ENCODE results near the gene ZNF18. TPM values are rescaled to one million over a fixed set of nuclear protein-coding genes. Genes with fewer than 3 reads are reported as not detected.

ZNF18 gene
- total and polyA plus RNA-seq, 2 donors (not counting 3 experiments of a cell fraction or from before 2014, with no cell fraction given): 2.3 to 5.8 TPM

- FAIRE-seq: peak; percentile 42
Observed at GRCh38 chr17:11997972-11998233, 628 bp upstream of the ZNF18 start.

More at GRCh38 chr17:11997972-11998233, 628 bp upstream of the ZNF18 start:
- Histone ChIP-seq H3K79me2 (ENCODE audit: control insufficient read depth, insufficient read depth, low read length) (no peaks in the 10 kb centered on the region), H3K9me1 (replicated peaks; ENCODE audit: control insufficient read depth, extremely low read depth, insufficient read depth, low read length) (no peaks in the 10 kb centered on the region), H3K36me3 (ENCODE audit: control insufficient read depth in 2 of 2, extremely low read depth in 1 of 2, insufficient read depth in 2 of 2, low read length in 2 of 2) (no peaks in the 10 kb centered on the region), H3K4me3 (replicated peaks in 1 of 3; ENCODE audit: insufficient read depth in 1 of 3, low read depth in 1 of 3, low read length in 3 of 3) (peak overlapping the region; percentile 39 to 91 (median 64)), H2AFZ (ENCODE audit: low read depth, low read length) (peak overlapping the region; percentile 90), H4K20me1 (replicated peaks; ENCODE audit: control insufficient read depth, extremely low read depth, insufficient read depth, low read length) (no peaks in the 10 kb centered on the region), H3K27me3 (ENCODE audit: control insufficient read depth in 2 of 2, insufficient read depth in 2 of 2, low read length in 2 of 2) (peaks cover 0 to 2% of the 10 kb centered on the region in 2 experiments), H3K4me1 (ENCODE audit: control insufficient read depth, extremely low read depth, insufficient read depth, low read length) (peaks cover 3% of the 10 kb centered on the region), H3K4me2 (ENCODE audit: insufficient read depth, low read length) (peak overlapping the region; percentile 85), H3K9ac (replicated peaks; ENCODE audit: extremely low read depth, insufficient read depth, low read length) (peak overlapping the region; percentile 74), H3K27ac (ENCODE audit: insufficient read depth, low read depth, low read length) (no peak overlapping the region), H3K9me3 (replicated peaks; ENCODE audit: control insufficient read depth, insufficient read depth, low read length) (no peaks in the 10 kb centered on the region)
- dilution Hi-C loops (cut with MboI; ENCODE audit: extremely low pct_ligation_motif_present, low sequenced_read_pairs): no loop called here
- no TSS peak for BruUV-seq (replicated peaks)
- DNase-seq (ENCODE audit: low read depth, low spot score): no peak
- TF ChIP-seq POLR2AphosphoS5 (IDR thresholded peaks at IDR 0.05; ENCODE audit: insufficient read depth, low read depth, low read length): no peak
- TF ChIP-seq GATA2 (IDR thresholded peaks at IDR 0.05; ENCODE audit: insufficient read depth, insufficient read length, low read depth, low read length): no peak
- TF ChIP-seq, protein P1, sequence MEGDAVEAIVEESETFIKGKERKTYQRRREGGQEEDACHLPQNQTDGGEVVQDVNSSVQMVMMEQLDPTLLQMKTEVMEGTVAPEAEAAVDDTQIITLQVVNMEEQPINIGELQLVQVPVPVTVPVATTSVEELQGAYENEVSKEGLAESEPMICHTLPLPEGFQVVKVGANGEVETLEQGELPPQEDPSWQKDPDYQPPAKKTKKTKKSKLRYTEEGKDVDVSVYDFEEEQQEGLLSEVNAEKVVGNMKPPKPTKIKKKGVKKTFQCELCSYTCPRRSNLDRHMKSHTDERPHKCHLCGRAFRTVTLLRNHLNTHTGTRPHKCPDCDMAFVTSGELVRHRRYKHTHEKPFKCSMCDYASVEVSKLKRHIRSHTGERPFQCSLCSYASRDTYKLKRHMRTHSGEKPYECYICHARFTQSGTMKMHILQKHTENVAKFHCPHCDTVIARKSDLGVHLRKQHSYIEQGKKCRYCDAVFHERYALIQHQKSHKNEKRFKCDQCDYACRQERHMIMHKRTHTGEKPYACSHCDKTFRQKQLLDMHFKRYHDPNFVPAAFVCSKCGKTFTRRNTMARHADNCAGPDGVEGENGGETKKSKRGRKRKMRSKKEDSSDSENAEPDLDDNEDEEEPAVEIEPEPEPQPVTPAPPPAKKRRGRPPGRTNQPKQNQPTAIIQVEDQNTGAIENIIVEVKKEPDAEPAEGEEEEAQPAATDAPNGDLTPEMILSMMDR (IDR thresholded peaks at IDR 0.05; ENCODE audit: extremely low read depth in 1 of 2, insufficient read depth in 1 of 2, low read depth in 1 of 2, low read length in 2 of 2): no peak
- TF ChIP-seq FOS (IDR thresholded peaks at IDR 0.05; ENCODE audit: borderline replicate concordance, insufficient read depth, low read length): no peak
- no peak for TF ChIP-seq JUN (IDR thresholded peaks at IDR 0.05; ENCODE audit: borderline replicate concordance, insufficient read depth, insufficient read length, low read depth)
- no peak for TF ChIP-seq POLR2A (IDR thresholded peaks at IDR 0.05; ENCODE audit: low read depth, low read length)
- TF ChIP-seq MYC (IDR thresholded peaks at IDR 0.05; ENCODE audit: low read depth, low read length): no peak
- TF ChIP-seq, protein P2, sequence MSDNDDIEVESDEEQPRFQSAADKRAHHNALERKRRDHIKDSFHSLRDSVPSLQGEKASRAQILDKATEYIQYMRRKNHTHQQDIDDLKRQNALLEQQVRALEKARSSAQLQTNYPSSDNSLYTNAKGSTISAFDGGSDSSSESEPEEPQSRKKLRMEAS (IDR thresholded peaks at IDR 0.05; ENCODE audit: insufficient read depth, insufficient read length): no peak
- TF ChIP-seq EZH2 (IDR thresholded peaks at IDR 0.05; ENCODE audit: borderline replicate concordance, low read depth, low read length, severe bottlenecking): no peak
- CTCF ChIA-PET: interaction anchor here (1.0 to 2.7 kb wide), 8 partner anchors 9 to 1268 kb away, joined by 3 to 22 read pairs (median 8); partner anchors contain the start of genes MAP2K4 and TMEM220
- POLR2A ChIA-PET: interaction anchor here (0.7 to 3.3 kb wide), 3 partner anchors 9 to 25 kb away, joined by 3 to 44 read pairs (median 8); partner anchors contain the start of gene MAP2K4
- intact Hi-C loops (cut with micrococcal nuclease): loop anchor here (1.0 to 2.0 kb wide), 2 partner anchors 22 to 1021 kb away; partner anchors contain the start of genes ELAC2 and MAP2K4
